Measurements from ENCODE around the gene KPTN.

GRCh38 chr19:47430041-47430802, 53.8 kb downstream of the KPTN start:
- no peak for TF ChIP-seq CTCF (IDR thresholded peaks at IDR 0.05; ENCODE audit: insufficient read depth, low read depth, low read length)
- TF ChIP-seq EZH2 (IDR thresholded peaks at IDR 0.05; ENCODE audit: insufficient read depth, low read length), result no peak

All from astrocyte (in vitro differentiated cells and primary cell).